RWPE1 (cell line): ENCODE data around the gene ADRB2.

Experiments
- CTCF ChIA-PET: fragments of 350-600 bp; sonication (Branson Sonifier 250); formaldehyde crosslinking; extraction: SDS; loops from one replicate; lab custom pipeline; 2021; lab: Yijun Ruan, JAX
- POLR2A ChIA-PET: fragments of 400-600 bp; formaldehyde crosslinking; extraction: SDS; loops from one replicate; lab custom pipeline; 2020; ENCODE audit warnings: antibody characterized with exemption; ENCODE audit not compliant: low non-redundant PET; lab: Yijun Ruan, JAX
- DNase-seq: peaks from one replicate; pipeline ENCODE4 v3.0.0; 2012; ENCODE audit warnings: low spot score
- H3K27ac ChIP-seq: fragments of 450-650 bp; 2 replicates; pipeline ENCODE4 v1.5.1; 2017
- TF ChIP-seq, protein P1 (sequence below): fragments of 450-650 bp; conservative IDR thresholded peaks from 2 replicates; pipeline ENCODE4 v1.5.1; 2017; ENCODE audit warnings: low read depth, mild to moderate bottlenecking

The ADRB2 gene

DNA sequence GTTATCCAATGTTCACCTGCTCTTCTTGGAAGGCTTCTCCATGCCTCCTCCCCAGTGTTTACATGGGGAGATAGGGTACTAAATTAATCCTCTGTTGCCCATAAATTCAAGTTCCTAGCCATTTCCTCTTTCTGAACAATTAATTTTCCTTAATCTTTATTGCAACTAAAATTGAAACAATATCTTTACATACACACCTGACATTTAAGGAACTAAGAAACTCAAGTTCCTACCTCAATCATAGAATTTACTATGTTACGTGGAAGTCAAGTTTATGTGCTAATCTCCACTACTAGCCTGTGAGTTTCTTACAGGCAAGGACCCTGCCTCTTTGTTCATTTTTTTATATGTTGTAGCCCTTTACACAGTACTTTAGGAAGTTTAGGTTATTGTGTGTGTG is 10.1 kb upstream of the ADRB2 start:
- TF ChIP-seq, protein P1, sequence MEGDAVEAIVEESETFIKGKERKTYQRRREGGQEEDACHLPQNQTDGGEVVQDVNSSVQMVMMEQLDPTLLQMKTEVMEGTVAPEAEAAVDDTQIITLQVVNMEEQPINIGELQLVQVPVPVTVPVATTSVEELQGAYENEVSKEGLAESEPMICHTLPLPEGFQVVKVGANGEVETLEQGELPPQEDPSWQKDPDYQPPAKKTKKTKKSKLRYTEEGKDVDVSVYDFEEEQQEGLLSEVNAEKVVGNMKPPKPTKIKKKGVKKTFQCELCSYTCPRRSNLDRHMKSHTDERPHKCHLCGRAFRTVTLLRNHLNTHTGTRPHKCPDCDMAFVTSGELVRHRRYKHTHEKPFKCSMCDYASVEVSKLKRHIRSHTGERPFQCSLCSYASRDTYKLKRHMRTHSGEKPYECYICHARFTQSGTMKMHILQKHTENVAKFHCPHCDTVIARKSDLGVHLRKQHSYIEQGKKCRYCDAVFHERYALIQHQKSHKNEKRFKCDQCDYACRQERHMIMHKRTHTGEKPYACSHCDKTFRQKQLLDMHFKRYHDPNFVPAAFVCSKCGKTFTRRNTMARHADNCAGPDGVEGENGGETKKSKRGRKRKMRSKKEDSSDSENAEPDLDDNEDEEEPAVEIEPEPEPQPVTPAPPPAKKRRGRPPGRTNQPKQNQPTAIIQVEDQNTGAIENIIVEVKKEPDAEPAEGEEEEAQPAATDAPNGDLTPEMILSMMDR, result no peak
- no peak overlapping the region for H3K27ac ChIP-seq
- DNase-seq, result no peak
- POLR2A ChIA-PET, result no interaction called here
- CTCF ChIA-PET, result interaction anchor here (1.1 kb wide), 1 partner anchor 75 kb away, joined by 3 read pairs; no protein-coding TSS in a partner anchor

DNA sequence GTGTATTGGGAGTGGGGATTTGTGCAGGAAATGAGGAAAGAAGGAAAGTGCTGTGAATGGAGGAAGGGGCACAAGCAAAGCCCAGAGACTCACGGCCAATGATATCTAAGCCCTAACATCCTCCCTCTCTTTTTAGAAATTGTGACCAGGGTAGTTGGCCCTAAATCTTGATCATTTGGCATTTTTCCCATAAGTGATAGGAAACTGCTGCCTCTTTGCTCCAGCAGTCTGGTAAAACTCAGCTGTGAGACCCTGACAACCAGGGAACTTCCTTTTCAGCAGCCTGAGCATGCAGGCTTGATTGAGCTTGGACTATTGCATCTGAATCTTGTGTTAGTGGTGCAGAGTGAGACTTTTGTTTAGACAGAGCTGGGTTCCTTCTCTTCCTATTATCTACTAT is 9.6 kb upstream of the ADRB2 start:
- no peak overlapping the region for H3K27ac ChIP-seq
- DNase-seq, result no peak
- TF ChIP-seq, protein P1, result no peak
- ChIA-PET POLR2A (no interaction called here), CTCF (no interaction called here)

DNA sequence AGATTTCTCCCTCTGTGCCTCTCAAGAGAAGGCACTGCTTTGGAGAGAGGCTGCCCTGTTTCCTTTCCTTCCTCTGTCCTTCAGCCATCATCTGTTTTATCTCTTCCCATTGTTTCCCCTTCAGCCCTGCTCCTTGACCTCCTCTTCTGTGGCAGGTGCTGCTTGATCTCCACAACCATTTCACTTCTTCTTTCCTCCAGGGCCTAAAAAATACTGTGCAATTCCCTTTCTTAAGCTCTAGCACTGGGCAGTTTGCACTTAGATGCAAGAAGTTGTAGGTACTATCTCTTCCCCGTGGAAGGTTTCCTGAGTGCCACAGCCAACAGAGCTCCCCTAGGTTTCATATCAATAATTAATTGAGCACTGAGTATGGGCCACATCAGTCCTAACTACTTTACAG is 8.8 kb upstream of the ADRB2 start:
- POLR2A ChIA-PET, result no interaction called here
- TF ChIP-seq, protein P1, result no peak
- H3K27ac ChIP-seq, result no peak overlapping the region
- DNase-seq, result no peak
- CTCF ChIA-PET, result interaction anchor here (0.7 to 1.0 kb wide), 2 partner anchors 324 to 415 kb away, joined by 3 read pairs; no protein-coding TSS in a partner anchor

DNA sequence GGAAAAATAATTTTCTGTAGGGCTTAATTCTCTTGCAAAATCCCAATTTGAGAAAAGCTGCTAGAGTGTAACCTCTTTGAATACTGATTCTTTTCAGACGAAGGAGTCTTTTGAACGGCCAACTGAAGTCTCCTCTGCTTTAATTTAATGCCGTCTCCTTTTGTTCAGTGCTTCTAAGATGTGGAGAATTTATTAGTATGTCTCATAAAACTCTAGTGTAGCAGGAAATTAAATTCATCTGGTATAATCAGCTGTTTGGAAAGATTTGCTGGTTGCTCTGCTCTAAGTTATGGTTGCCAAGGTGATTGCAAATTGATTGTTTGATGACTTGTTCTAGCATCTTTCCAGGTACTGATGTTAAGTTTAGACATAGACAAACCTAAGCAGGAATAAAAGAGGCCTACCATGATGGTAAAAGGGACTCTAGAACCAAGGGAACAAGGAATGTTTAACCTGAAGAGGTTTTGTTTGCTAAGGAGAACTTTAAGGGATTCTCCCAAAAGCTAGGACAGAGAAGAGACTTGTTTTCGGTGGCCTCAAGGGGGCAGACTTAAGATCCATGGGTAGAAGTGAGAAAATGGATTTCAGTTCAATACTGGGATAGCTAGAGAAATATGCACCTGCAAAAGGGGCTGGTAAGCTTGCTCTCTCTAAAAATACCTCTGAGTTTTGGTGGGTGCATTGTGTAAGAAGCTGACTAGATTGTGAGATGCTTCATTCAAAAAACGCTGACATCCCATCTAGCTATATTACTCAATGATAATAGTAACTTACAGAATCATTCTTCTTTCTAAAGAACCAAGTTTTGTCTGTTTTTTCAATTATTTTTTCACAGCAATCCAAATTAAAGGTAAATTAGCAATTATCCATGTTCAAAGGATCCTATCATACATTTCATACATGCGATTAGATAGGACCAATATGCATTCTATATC is 5.7 kb upstream of the ADRB2 start:
- ChIA-PET POLR2A (no interaction called here), CTCF (interaction anchor here (0.6 to 1.7 kb wide), 20 partner anchors 11 to 1514 kb away, joined by 3 to 9 read pairs (median 4); no protein-coding TSS in a partner anchor)
- TF ChIP-seq, protein P1, result peak; percentile 53
- no peak for DNase-seq
- no peak overlapping the region for H3K27ac ChIP-seq

DNA sequence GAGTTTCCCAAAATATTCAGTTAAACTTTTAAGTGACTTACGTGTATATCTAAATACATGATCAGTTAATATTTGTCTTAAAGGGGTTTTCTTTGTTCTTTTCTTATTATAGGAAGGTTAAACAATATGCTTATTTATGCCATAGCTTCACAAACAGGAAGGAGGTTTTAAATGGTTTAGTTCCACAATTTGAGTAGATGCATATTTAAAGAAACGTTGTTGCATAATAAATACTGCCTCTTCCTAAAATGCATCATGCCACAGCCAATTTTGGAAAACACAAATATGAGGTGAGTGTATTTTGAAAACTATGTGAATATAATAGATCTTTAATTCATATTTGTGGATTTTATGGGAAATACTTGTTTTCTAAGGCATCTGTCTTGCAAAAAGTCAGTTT is 2.5 kb upstream of the ADRB2 start:
- CTCF ChIA-PET, result interaction anchor here (0.6 to 1.6 kb wide), 2 partner anchors 83 to 96 kb away, joined by 3 to 4 read pairs; no protein-coding TSS in a partner anchor
- no peak for DNase-seq
- TF ChIP-seq, protein P1, result no peak
- POLR2A ChIA-PET, result no interaction called here
- H3K27ac ChIP-seq, result no peak overlapping the region

DNA sequence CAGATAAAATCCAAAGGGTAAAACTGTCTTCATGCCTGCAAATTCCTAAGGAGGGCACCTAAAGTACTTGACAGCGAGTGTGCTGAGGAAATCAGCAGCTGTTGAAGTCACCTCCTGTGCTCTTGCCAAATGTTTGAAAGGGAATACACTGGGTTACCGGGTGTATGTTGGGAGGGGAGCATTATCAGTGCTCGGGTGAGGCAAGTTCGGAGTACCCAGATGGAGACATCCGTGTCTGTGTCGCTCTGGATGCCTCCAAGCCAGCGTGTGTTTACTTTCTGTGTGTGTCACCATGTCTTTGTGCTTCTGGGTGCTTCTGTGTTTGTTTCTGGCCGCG is 727 bp upstream of the ADRB2 start:
- H3K27ac ChIP-seq, result peak overlapping the region; percentile 99
- TF ChIP-seq, protein P1, result no peak
- DNase-seq, result peak; percentile 67
- CTCF ChIA-PET, result interaction anchor here (0.6 to 1.0 kb wide), 4 partner anchors 70 to 547 kb away, joined by 3 to 4 read pairs (median 4); no protein-coding TSS in a partner anchor
- POLR2A ChIA-PET, result no interaction called here
